Stimulated activated naive B cell treated with anti-CD40 and anti-IgM and Interleukin-4, amounts not matched to agents 10 μg/mL and 1 μg/mL and 100 μg/mL, for 72 hours (primary cell): ENCODE measurements around the gene TBC1D10B.

ENCODE experiments used
- ATAC-seq, 2 donors: fragments of 150-1000 bp; cut with Tn5 transposase; replicated peaks; 2 replicates each; pipeline ENCODE4 v1.10.0; 2021; ENCODE audit warnings: moderate library complexity in 1 of 2
- DNase-seq: peaks from one replicate; pipeline ENCODE4 v3.0.0; 2021
- H3K27ac Mint-ChIP-seq: one replicate; pipeline ENCODE4 v1.8.0; 2022; ENCODE audit warnings: mild to moderate bottlenecking, mixed read lengths
- H3K27me3 Mint-ChIP-seq, 2 donors: one replicate each; pipeline ENCODE4 v1.8.0; 2022; ENCODE audit warnings: mixed read lengths in 2 of 2
- H3K36me3 Mint-ChIP-seq, 2 donors: one replicate each; pipeline ENCODE4 v1.8.0; 2022; ENCODE audit warnings: mixed read lengths in 2 of 2, mild to moderate bottlenecking in 1 of 2
- H3K4me1 Mint-ChIP-seq, 2 donors: one replicate each; pipeline ENCODE4 v1.8.0; 2022; ENCODE audit warnings: mixed read lengths in 2 of 2, mild to moderate bottlenecking in 1 of 2
- H3K4me3 Mint-ChIP-seq, 2 donors: one replicate each; pipeline ENCODE4 v1.8.0; 2022; ENCODE audit warnings: mild to moderate bottlenecking in 2 of 2, mixed read lengths in 2 of 2, moderate library complexity in 1 of 2
- H3K9me3 Mint-ChIP-seq, 2 donors: one replicate each; pipeline ENCODE4 v1.8.0; 2022; ENCODE audit warnings: mixed read lengths in 2 of 2, mild to moderate bottlenecking in 1 of 2

The TBC1D10B gene

GRCh38 chr16:30382111-30382881 lies 12.0 kb upstream of the TBC1D10B start, which contains the start of gene SEPTIN1:
TSS of gene SEPTIN1 (minus strand) at chr16:30382561. CDS start at chr16:30382542, 19 bp downstream.
- Mint-ChIP-seq H3K4me1 (peaks cover 36 to 66% of the 10 kb centered on the region in 2 donors), H3K36me3 (peaks cover 23 to 24% of the 10 kb centered on the region in 2 donors), H3K27ac (peak within 1 kb of the TSS; percentile 98), H3K9me3 (peaks cover 0 to 2% of the 10 kb centered on the region in 2 donors), H3K4me3 (peak within 1 kb of the TSS; percentile 86 to 90), H3K27me3 (no peaks in the 10 kb centered on the region)
- DNase-seq: peak; percentile 67
- peak; percentile 45 to 47 for ATAC-seq

- H3K4me1 Mint-ChIP-seq: peaks cover 38 to 72% of the 10 kb centered on the region in 2 donors
- no peak for DNase-seq
- peaks cover 23 to 24% of the 10 kb centered on the region in 2 donors for H3K36me3 Mint-ChIP-seq
- no peak for ATAC-seq
- peak overlapping the region; percentile 86 to 90 for H3K4me3 Mint-ChIP-seq
- peaks cover 0 to 2% of the 10 kb centered on the region in 2 donors for H3K9me3 Mint-ChIP-seq
- H3K27ac Mint-ChIP-seq: peak overlapping the region; percentile 98
- no peaks in the 10 kb centered on the region for H3K27me3 Mint-ChIP-seq
These were observed 11.2 kb upstream of the TBC1D10B start for GRCh38 chr16:30381291-30382041.

GRCh38 chr16:30380803-30381208 lies 10.5 kb upstream of the TBC1D10B start:
- H3K27me3 Mint-ChIP-seq: no peaks in the 10 kb centered on the region
- H3K9me3 Mint-ChIP-seq: peaks cover 0 to 2% of the 10 kb centered on the region in 2 donors
- H3K4me3 Mint-ChIP-seq: peak overlapping the region; percentile 86 to 90
- DNase-seq (no peak), ATAC-seq (no peak)
- H3K4me1 Mint-ChIP-seq: peaks cover 38 to 72% of the 10 kb centered on the region in 2 donors
- peak overlapping the region; percentile 51 for H3K27ac Mint-ChIP-seq
- H3K36me3 Mint-ChIP-seq: peaks cover 23 to 24% of the 10 kb centered on the region in 2 donors

GRCh38 chr16:30380072-30380802 lies 9.9 kb upstream of the TBC1D10B start:
- ATAC-seq: no peak
- peaks cover 38 to 72% of the 10 kb centered on the region in 2 donors for H3K4me1 Mint-ChIP-seq

GRCh38 chr16:30379158-30379783 lies 9.0 kb upstream of the TBC1D10B start:
- H3K27ac Mint-ChIP-seq: peak overlapping the region; percentile 100
- peaks cover 0 to 2% of the 10 kb centered on the region in 2 donors for H3K9me3 Mint-ChIP-seq
- peaks cover 38 to 72% of the 10 kb centered on the region in 2 donors for H3K4me1 Mint-ChIP-seq
- DNase-seq: no peak
- no peak for ATAC-seq
- peak overlapping the region; percentile 97 to 100 for H3K4me3 Mint-ChIP-seq
- H3K36me3 Mint-ChIP-seq: peaks cover 23 to 24% of the 10 kb centered on the region in 2 donors
- no peaks in the 10 kb centered on the region for H3K27me3 Mint-ChIP-seq

More at GRCh38 chr16:30380072-30380802, 9.9 kb upstream of the TBC1D10B start:
- H3K36me3 Mint-ChIP-seq: peaks cover 23 to 24% of the 10 kb centered on the region in 2 donors
- H3K27me3 Mint-ChIP-seq: no peaks in the 10 kb centered on the region
- peak overlapping the region; percentile 100 for H3K27ac Mint-ChIP-seq
- DNase-seq: no peak
- peak overlapping the region; percentile 97 to 100 for H3K4me3 Mint-ChIP-seq
- H3K9me3 Mint-ChIP-seq: peaks cover 0 to 2% of the 10 kb centered on the region in 2 donors

- Mint-ChIP-seq H3K36me3 (peaks cover 23 to 24% of the 10 kb centered on the region in 2 donors), H3K27me3 (no peaks in the 10 kb centered on the region), H3K9me3 (peaks cover 0 to 2% of the 10 kb centered on the region in 2 donors), H3K4me3 (peak overlapping the region; percentile 97 to 100), H3K4me1 (peaks cover 35 to 68% of the 10 kb centered on the region in 2 donors), H3K27ac (peak overlapping the region; percentile 100)
- ATAC-seq (peak; percentile 84 to 88), DNase-seq (peak; percentile 98)
These were observed 8.2 kb upstream of the TBC1D10B start for GRCh38 chr16:30378236-30379157.

- Mint-ChIP-seq H3K9me3 (peaks cover 0 to 2% of the 10 kb centered on the region in 2 donors), H3K27ac (peak overlapping the region; percentile 100), H3K4me1 (peaks cover 35 to 61% of the 10 kb centered on the region in 2 donors), H3K4me3 (peak overlapping the region; percentile 97 to 100), H3K36me3 (peaks cover 23 to 24% of the 10 kb centered on the region in 2 donors), H3K27me3 (no peaks in the 10 kb centered on the region)
- DNase-seq: peak; percentile 83
- peak; percentile 52 to 62 for ATAC-seq
These were observed 7.5 kb upstream of the TBC1D10B start for GRCh38 chr16:30377812-30378235.

- H3K4me1 Mint-ChIP-seq: peaks cover 31 to 55% of the 10 kb centered on the region in 2 donors
- peak overlapping the region; percentile 100 for H3K27ac Mint-ChIP-seq
- H3K9me3 Mint-ChIP-seq: peaks cover 0 to 2% of the 10 kb centered on the region in 2 donors
- H3K36me3 Mint-ChIP-seq: peaks cover 20 to 23% of the 10 kb centered on the region in 2 donors
- H3K4me3 Mint-ChIP-seq: peak overlapping the region; percentile 97 to 100
- H3K27me3 Mint-ChIP-seq: no peaks in the 10 kb centered on the region
- ATAC-seq: peak; percentile 2 to 12
- DNase-seq: no peak
These were observed 6.9 kb upstream of the TBC1D10B start for GRCh38 chr16:30377050-30377811.

GRCh38 chr16:30376461-30376902 lies 6.2 kb upstream of the TBC1D10B start:
- peak overlapping the region in 1 of 2 donors; percentile 97 for H3K4me3 Mint-ChIP-seq
- DNase-seq: no peak

GRCh38 chr16:30375864-30376263 lies 5.6 kb upstream of the TBC1D10B start:
- no peaks in the 10 kb centered on the region for H3K27me3 Mint-ChIP-seq
- H3K27ac Mint-ChIP-seq: no peak overlapping the region
- H3K36me3 Mint-ChIP-seq: peaks cover 20 to 21% of the 10 kb centered on the region in 2 donors
- peaks cover 0 to 2% of the 10 kb centered on the region in 2 donors for H3K9me3 Mint-ChIP-seq
- peaks cover 32 to 54% of the 10 kb centered on the region in 2 donors for H3K4me1 Mint-ChIP-seq
- H3K4me3 Mint-ChIP-seq: no peak overlapping the region
- DNase-seq (no peak), ATAC-seq (no peak)

More at GRCh38 chr16:30376461-30376902, 6.2 kb upstream of the TBC1D10B start:
- Mint-ChIP-seq H3K27ac (peak overlapping the region; percentile 100), H3K9me3 (peaks cover 0 to 2% of the 10 kb centered on the region in 2 donors), H3K27me3 (no peaks in the 10 kb centered on the region), H3K4me1 (peaks cover 34 to 55% of the 10 kb centered on the region in 2 donors), H3K36me3 (peaks cover 20 to 23% of the 10 kb centered on the region in 2 donors)
- ATAC-seq: no peak

- DNase-seq (no peak), ATAC-seq (no peak)
- Mint-ChIP-seq H3K36me3 (peaks cover 9 to 11% of the 10 kb centered on the region in 2 donors), H3K27me3 (no peaks in the 10 kb centered on the region), H3K27ac (peak within 1 kb of the TSS; percentile 67), H3K4me1 (peaks cover 25 to 42% of the 10 kb centered on the region in 2 donors), H3K9me3 (no peaks in the 10 kb centered on the region), H3K4me3 (no peak within 1 kb of the TSS)
These were observed 4.2 kb upstream of the TBC1D10B start, which contains the start of gene MYL11 for GRCh38 chr16:30374538-30374937. TSS of gene MYL11 (plus strand) at chr16:30374802. CDS start at chr16:30374858, 56 bp downstream.

GRCh38 chr16:30372725-30373124 lies 2.4 kb upstream of the TBC1D10B start:
- peaks cover 4 to 13% of the 10 kb centered on the region in 2 donors for H3K36me3 Mint-ChIP-seq
- no peak for DNase-seq
- H3K9me3 Mint-ChIP-seq: no peaks in the 10 kb centered on the region
- H3K27me3 Mint-ChIP-seq: no peaks in the 10 kb centered on the region
- no peak overlapping the region for H3K4me3 Mint-ChIP-seq
- peaks cover 28 to 41% of the 10 kb centered on the region in 2 donors for H3K4me1 Mint-ChIP-seq
- peak overlapping the region; percentile 72 for H3K27ac Mint-ChIP-seq
- ATAC-seq: no peak
